OCI-LY7 (cell line): ENCODE results near the gene RLF.

Experiments
- EZH2phosphoT487 ChIP-seq: fragments of 200-600 bp; sonication (generic); IDR thresholded peaks from 2 replicates; pipeline ENCODE4 v1.6.1; 2018; ENCODE audit warnings: low read depth, borderline replicate concordance, mild to moderate bottlenecking, mixed run types, antibody characterized with exemption, low read length, moderate library complexity, mixed read lengths
- TF ChIP-seq, protein P1 (sequence below): fragments of 200-600 bp; sonication (generic); conservative IDR thresholded peaks from 2 replicates; pipeline ENCODE4 v1.5.1; 2014; ENCODE audit warnings: mild to moderate bottlenecking, antibody characterized with exemption, low read length, moderate library complexity, mixed read lengths

DNA sequence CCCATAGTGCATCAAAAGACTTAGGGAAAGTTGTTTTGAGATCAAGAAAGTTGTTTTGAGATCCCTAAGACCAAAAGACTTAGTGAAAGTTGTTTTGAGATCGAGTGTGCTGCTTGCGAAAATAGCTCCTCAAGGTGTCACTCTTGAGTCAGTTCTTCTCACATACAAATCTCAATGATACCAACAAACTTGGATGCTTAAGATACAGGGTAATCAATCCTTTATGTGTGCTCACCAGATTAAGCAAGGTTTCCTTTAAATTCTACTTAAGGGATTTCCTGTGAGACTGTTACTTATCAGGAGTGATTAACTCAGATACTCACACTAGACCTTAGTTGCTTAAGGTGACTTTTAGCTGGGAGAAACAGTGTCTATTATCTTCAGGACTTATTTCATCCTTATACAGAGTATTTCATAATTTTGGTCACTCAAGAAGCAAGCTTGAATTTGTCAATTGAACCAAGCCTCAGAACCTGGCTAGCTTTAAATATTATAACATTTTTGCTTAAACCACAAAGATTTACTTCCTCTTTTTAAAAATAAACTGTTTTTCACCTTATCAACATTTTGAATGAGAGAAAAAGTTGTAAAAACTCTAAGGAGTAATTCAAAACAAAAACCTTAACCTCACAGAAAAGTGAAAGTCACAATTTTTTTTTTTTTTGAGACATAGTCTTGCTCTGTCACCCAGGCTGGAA is 8.0 kb upstream of the RLF start:
- TF ChIP-seq, protein P1, sequence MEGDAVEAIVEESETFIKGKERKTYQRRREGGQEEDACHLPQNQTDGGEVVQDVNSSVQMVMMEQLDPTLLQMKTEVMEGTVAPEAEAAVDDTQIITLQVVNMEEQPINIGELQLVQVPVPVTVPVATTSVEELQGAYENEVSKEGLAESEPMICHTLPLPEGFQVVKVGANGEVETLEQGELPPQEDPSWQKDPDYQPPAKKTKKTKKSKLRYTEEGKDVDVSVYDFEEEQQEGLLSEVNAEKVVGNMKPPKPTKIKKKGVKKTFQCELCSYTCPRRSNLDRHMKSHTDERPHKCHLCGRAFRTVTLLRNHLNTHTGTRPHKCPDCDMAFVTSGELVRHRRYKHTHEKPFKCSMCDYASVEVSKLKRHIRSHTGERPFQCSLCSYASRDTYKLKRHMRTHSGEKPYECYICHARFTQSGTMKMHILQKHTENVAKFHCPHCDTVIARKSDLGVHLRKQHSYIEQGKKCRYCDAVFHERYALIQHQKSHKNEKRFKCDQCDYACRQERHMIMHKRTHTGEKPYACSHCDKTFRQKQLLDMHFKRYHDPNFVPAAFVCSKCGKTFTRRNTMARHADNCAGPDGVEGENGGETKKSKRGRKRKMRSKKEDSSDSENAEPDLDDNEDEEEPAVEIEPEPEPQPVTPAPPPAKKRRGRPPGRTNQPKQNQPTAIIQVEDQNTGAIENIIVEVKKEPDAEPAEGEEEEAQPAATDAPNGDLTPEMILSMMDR, result peak; percentile 97
- TF ChIP-seq EZH2phosphoT487, result no peak
